NCI-H1694 (cell line): ENCODE results near the gene THOC1.
"Not testable (repeated sequence)": the region's sequence is repeated elsewhere in the genome, so short reads cannot be mapped to it uniquely, and the experiment has no call there.

Source experiments
- DNase-seq: peaks from one replicate; lab custom pipeline; 2025; lab: John Stamatoyannopoulos, UW

The THOC1 gene, protein sequence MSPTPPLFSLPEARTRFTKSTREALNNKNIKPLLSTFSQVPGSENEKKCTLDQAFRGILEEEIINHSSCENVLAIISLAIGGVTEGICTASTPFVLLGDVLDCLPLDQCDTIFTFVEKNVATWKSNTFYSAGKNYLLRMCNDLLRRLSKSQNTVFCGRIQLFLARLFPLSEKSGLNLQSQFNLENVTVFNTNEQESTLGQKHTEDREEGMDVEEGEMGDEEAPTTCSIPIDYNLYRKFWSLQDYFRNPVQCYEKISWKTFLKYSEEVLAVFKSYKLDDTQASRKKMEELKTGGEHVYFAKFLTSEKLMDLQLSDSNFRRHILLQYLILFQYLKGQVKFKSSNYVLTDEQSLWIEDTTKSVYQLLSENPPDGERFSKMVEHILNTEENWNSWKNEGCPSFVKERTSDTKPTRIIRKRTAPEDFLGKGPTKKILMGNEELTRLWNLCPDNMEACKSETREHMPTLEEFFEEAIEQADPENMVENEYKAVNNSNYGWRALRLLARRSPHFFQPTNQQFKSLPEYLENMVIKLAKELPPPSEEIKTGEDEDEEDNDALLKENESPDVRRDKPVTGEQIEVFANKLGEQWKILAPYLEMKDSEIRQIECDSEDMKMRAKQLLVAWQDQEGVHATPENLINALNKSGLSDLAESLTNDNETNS

DNA sequence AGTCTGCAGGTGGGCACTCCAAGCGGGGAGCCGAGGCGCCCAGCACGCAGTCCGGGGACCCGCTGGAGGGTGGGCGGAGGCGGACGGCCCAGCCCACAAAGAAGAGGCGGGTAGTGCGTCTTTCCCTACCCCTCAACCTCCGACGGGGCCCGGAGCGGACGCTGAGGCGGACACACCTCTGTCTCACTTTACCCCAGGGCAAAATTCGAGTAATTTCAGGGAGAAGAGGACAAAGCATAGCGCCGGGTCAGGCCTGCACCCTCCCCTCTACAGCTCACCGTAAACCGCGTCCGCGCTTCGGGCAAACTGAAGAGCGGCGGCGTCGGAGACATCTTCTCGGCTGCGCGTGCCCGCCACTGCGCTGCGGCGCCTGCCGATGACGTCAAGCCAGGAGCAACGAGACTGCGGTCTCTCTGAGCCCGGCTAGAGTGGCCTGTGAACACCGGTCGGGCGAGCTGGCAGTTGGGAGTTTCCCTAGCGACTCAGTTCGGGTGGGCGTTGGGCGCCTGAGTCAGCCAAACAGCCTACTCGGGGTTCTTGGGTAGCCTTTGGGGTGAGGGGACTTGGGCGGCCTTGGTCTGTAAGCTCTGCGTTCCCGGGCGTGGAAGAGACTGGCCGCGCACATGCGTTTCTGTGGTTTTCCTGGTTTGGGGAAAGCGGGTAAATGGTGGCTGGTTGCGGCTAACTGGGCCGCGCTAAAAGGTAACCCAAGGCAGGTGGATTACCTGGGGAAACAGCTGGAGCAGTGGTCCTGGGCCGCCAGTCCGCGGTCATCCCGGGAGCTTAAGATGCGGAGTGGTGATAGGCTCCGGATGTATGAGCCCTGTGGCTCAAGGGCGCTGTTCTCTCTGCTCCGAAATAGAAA lies at the start of gene THOC1:
Gene THOC1, minus strand, starts transcription at position 360 of the 865 bp plus-strand sequence. Its CDS starts 28 bp downstream, at position 332.
- peak; percentile 78 for DNase-seq

DNA sequence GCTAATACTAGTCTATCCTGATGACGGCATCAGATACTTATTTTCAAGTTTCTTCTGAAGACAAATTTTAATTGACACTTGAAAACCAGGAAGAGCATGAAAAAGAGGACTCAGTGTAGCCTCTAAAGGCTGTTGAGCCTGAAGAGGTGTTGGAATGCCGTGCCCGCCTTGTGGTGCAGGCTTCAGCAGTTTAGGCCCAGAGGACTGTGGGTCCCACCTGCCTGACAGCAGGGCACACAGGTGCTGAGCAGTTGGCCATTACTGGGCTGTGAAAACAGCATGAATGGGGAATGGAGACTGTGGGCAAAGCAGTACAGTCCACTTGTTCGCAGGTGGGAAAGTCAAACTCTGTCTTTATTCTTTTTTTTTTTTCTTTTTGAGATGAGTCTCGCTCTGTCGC lies 49.8 kb upstream of the THOC1 start:
- no peak for DNase-seq

DNA sequence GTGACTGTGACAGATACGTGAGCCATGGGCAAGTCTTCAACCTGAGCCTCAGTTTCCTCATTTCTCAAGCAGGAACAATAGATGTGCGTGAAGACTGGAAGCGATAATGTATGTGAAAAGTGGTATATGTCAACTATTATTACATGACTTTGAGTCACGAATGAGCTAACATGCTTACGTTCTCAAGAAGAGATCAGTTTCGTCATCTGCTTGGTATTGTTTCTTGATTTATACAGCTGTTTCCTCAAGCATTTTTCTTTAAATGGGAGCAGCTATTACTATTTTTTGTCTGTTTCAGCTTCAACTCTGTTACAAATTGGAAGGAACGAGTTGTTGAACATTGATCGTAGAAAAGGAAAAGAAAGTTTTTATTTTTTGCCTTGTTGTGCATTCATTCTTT lies 48.5 kb upstream of the THOC1 start:
- no peak for DNase-seq

DNA sequence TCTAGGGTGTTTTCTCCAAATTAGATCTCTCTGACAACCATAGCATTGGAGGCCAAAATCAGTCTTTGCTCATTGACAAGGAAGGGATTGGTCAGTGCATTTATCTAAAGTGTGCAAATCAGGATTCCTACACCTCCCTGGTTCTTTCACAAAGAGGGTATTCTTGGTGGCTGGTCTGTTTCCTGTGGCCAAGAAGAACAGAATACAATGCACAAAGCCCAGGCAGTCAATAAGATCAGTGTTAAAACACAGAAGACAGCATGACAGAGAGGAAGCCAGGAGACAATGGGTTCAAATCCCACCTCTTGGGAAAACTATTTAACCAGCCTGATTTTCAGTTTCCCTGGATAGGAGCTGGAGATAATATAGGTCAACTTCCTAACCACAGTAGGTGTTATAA lies 46.1 kb upstream of the THOC1 start:
- DNase-seq = no peak

DNA sequence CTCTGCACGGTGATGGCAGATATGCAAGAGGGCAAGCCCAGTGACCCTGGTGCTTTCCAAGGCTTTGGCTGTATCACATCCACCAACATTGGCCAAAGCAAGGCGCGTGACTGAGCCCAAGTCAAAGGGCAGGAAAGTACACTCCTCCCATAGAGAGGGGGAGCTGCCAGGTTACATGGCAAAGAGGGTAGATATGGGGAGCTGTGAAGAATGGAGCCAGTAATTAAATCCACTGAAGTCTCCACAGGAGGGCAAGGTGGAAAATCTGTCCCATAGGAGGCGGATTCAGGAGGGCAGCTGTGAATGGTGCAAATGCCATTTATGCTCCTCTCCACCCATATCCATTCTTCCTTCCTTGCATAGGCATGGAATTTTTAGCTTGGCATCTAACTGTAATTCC lies 44.6 kb upstream of the THOC1 start:
- no peak for DNase-seq

DNA sequence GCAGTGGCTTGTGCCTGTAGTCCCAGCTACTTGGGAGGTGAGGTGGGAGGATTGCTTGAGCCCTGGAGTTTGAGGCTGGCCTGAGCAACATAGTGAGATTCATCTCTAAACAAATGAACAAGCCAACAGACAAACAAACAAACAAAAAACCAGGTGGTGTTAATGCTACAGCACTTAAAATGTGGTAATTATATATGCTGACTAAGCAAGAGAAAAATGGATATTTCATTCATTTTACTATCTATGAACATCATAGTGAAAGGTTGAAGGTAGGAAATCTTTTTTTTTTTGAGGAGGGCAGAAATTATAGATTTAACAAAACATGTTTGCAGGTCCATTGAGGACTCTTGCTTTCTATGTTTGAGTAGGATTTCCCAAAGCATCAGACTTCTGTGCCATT lies 42.2 kb upstream of the THOC1 start:
- no peak for DNase-seq

DNA sequence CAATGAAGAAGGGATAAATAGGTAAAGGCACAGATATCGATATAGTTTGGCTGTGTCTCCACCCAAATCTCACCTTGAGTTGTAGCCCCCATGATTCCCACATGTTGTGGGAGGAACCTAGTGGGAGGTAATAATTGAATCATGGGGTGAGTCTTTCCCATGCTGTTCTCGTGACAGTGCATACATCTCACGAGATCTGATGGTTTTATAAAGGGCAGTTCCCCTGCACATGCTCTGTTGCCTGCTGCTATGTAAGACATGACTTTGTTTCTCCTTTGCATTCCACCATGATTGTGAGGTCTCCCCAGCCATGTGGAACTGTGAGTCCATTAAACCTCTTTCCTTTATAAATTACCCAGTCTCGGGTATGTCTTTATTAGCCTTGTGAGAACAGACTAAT lies 40.2 kb upstream of the THOC1 start:
- DNase-seq = not testable (repeated sequence)

DNA sequence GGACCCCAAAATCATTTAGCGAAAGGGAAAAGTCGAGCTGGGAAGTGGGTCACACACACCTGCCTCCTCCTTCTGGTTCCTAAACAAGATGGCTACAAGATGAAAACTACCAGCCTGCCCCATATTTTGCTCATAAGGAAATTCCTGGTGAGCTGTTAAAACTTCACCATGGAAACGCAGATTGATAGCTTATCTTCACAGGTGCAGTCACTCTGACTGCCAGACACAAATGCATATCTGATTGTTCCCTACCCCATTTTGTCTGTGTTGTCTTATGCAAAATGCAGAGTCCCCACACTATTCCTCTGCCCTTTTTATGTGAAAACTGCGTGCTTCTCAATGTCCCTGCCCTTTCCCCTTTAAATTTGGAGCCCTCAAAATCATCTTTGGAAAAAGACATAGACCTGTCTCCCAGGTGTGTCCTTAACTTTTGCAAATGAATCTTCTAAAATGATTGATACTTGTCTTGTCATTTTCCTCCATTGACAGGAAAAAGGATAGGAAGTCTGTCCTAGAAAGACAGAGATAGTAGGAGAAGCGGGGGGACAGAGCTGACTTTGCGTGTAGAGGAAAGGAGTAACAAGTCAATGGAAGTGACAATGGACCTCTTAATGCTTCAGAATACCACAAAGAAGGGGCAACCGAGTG lies 38.9 kb upstream of the THOC1 start:
- no peak for DNase-seq

DNA sequence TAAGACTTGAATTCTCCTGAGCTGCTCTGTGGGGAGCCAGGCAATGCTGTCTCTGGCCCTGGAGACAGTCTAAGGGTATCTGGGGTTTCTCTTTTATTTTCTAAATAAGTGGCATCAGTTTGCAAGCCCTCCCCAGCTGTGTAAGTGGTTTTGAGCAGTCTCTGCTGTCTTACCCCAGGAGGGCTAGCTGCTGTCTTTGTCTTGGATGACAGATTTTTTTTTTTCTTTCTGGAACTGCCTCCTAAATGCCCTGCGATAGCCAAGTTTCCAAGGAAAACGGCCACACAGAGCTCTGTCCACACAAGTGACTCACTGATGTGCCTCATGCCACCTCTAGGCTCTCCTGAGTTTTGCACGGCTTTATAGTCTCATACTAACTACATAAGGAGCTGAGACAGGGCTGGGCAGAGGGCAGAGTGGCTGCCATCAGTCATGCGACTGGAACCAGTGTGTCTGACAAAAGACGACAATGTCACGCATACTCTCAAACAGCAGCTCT lies 37.2 kb upstream of the THOC1 start:
- no peak for DNase-seq

DNA sequence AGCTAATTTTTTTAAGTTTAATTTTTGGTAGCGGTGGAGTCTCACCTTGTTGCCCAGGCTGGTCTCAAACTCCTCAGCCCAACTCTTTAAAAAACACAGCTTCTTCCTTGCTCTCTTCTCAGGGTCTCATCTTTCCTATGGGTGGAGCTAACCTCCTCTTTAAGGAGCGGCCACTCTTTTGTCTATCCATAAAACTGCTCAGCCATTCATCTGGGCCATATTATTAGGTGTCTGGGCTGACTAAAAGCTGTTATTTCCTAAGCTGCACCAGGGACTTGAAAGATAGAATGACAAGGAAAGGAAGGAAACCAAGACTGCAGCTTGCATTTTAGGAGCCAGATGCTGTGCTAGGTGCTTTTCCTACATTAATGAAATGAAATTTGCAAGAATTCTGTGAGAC lies 35.8 kb upstream of the THOC1 start:
- DNase-seq = no peak

DNA sequence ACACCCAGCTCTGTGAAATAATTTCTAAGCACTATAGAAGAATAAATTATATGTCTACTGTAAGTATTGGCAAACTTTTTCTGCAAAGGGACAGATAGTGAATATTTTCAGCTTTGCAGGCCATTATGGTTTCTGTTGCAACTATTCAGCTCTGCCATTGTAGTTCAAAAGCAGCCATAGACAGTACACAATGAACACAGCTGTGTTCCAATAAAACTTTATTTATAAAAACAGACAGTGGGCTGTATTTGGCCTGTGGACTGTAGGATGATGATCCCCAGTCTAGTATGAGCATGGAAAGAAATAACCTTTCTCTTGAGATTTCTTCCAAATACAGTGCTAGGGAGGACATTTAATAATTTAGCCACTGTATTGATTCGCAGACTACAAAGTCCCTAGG lies 35.2 kb upstream of the THOC1 start:
- DNase-seq = no peak

DNA sequence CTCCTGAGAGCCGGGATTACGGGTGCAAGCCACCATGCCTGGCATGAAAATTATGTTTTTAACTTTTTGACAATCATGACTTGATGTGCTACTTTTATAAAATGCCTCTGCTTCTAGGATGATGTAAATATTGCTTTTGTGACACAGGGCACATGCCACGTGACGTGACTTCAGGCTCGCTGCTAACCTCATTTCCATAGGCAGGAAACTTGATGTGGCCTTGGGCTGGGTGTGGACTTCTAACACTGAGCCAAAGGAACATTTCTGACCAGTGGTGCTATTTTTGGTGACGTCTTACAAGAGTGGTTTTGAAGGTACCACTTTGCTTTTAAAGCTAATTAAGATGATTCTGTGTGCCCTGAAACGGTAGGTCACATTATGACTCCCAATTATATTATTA lies 34.2 kb upstream of the THOC1 start:
- no peak for DNase-seq

DNA sequence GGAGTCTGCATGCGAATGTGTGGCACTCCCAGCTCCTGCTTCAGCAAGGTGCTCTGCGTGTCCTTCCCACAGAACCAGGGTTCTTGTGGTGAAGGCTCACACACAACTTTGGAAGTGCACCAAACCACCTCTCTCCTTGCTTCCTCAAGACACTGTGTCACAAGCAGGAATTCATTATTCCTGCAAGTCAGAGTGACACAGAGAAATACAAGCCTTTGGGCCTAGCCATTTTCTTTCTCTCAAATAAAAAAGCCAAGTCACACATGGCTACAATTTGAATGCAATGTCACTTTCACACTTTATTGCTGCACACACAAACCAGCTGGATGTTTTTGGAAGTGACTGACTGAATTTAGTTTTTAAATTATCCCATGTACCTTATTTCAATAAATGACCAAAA lies 30.1 kb upstream of the THOC1 start:
- DNase-seq = no peak

DNA sequence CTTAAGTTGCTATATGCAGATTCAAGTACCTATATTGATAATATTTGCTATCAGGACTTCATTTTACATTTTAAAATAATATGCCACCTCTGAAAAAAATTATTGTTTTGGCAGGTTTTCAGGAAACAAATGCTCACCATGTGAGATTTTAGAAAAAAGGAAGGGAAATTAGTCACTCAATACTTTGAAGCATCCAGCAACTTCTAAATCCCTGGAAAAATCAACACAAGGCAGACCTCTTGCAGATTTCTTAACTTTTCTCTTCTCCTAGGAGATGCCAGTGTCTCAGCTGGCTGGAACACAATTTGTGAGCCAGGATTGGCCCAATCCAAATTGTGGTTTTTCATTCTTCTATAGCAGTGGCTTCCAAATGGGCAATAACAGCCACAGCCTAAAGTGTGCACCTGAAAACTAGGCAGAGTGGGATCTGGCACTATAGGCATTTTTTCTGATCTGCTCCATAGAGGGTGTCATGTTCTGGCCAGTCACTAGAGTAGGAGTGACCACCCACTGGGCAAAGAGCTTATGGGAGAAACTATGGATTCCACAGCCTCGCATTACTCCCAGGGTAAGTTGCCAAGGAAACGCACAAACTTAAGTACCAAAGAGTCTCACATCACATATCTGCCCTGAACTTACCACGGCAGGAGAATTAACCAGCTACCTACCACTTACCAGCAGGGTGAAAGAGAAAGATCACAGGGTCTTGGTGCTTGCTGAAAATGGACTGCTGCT lies 28.1 kb upstream of the THOC1 start:
- DNase-seq = no peak

DNA sequence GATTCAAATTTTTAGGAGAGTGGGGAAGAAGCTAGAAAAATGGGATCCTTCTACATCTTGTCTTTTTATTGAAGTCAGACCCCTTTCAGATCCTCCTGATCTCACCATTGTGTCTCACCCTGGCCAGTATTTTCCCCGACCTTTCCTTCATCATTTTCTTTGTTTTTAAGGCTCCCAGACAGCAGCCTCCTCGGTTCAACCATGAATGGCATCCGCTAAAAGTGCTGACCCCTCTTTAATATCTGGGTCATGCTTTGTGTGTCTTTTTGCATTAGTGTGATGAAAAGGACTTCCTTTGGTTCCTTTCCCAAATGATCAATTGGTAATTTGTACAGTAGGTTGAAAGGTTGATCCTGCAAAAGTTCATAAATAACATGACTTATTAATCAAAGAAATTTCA lies 26.7 kb upstream of the THOC1 start:
- no peak for DNase-seq

DNA sequence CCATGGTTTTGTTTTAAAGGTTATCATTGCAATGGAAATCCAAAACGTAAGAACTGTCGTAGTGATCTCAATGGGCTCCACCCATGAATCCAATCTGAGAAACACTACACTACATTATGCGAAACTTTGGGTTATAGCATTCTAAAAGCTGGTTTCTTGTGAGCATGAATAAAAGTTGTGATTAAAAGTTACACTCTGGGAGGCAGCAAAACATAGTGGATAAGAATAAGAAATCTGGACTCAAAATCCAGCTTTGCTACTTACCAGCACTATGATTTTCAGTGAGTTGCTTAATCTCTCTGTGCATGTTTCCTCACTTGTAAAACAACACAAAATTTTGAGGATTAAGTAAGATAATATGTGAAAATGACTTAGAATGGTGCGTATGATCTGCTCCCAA lies 25.7 kb upstream of the THOC1 start:
- DNase-seq = no peak

DNA sequence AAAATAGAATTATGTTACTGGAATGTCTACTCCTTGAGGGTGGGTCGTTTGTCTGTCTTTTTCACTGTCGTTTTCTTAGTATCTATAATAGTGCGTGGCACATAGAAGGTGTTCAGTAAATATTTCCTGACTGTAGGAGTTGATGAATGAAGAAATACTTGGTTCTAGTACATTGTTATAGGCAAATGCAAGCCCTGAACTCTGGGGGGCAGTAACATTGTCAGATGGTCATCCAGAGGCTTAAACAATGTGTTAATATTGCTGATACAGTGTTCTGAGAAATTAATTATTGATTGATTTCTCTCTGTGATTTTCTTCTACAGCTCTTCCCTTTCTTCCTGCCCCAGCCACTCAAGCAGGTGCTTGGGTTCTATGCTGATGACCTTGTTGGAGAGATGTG lies 24.4 kb upstream of the THOC1 start:
- no peak for DNase-seq

DNA sequence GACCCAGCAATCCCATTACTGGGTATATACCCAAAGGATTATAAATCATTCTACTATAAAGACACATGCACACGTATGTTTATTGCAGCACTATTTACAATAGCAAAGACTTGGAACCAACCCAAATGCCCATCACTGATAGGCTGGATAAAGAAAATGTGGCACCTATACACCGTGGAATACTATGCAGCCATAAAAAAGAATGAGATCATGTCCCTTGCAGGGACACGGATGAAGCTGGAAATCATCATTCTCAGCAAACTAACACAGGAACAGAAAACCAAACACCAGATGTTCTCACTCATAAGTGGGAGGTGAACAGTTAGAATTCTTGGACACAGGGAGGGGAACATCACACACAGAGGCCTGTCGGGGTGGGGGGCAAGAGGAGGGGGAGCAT lies 22.1 kb upstream of the THOC1 start:
- DNase-seq = not testable (repeated sequence)

DNA sequence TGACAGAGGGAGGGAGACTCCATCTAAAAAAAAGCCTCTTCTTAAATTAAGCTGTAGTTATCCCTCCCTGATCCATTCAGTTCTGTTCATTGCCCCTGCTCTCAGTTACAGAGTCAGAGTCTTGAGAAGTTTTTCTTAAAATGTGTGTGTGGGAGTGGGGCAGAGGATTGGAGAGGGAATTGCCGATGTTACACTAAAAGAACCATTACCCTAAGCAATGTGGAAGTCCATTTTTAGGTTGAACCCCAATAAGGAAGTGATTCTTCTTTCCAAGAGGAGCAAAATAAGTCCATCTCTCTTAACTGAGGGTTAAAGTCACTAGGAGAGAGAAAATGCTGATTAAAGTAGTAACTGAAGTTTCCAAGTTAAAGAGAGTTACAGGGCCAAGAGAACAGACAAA lies 21.2 kb upstream of the THOC1 start:
- DNase-seq = no peak

DNA sequence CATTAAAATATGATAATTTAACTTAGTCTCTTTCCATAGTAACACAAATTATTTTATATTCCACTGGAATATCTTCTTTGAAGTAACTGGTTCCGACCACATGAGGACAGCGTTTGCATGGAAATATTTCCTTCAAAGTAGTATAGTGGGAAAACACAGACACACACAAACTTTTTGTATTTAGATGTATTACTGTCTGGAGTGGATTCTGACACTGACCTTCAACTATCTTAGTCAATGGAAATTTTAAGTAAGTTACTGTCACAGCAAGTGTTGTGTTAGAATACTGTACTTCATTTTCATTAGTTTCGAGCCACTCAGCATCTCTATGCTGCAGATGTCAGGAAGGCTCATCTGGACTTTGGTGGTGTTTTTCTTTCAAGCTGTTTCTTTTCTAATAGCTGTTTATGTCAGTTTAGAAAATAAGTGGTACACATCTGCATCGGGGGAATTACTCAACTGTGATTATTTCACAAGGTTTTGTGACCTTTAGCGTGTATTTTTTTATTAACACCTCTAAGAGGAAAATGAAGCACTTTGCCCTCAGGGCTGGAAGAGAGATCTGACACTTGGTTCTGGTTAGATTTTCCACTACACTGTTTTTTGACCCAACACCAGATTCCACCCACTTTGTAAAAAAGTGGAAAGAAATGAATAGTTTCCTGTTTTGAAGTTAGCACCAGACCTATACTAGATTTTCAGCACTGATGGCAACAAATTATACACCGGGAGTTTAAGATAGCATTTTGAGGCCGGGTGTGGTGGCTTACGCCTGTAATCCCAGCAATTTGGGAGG lies 18.9 kb upstream of the THOC1 start:
- no peak for DNase-seq

DNA sequence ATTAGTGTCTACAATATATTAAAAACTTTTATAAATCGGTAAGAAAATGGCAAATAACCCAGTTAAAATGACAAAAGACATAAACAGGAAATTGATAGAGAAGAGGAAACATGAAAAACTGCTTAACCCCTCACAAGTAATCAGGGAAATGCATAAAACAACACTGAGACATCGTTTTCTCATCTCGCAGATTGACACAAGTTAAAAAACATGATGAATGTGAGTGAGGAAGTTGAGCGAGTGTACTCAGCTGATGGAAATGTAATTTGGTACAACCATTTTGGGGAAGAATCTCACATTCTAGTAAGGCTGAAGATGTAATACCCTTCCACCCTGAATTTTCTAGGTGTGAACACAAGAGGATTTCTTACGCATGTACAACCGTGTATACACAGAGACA lies 18.0 kb upstream of the THOC1 start:
- DNase-seq = no peak
